GM12873 (cell line): Measurements from ENCODE around the gene MED26.

ENCODE experiments used
- TF ChIP-seq, protein P1 (sequence below): IDR thresholded peaks from 2 replicates; pipeline ENCODE4 v1.5.1; 2012; ENCODE audit warnings: low read depth, mild to moderate bottlenecking, moderate library complexity, low read length, control low read depth; ENCODE audit not compliant: insufficient read depth; ENCODE audit errors: missing control alignments

The MED26 gene, protein sequence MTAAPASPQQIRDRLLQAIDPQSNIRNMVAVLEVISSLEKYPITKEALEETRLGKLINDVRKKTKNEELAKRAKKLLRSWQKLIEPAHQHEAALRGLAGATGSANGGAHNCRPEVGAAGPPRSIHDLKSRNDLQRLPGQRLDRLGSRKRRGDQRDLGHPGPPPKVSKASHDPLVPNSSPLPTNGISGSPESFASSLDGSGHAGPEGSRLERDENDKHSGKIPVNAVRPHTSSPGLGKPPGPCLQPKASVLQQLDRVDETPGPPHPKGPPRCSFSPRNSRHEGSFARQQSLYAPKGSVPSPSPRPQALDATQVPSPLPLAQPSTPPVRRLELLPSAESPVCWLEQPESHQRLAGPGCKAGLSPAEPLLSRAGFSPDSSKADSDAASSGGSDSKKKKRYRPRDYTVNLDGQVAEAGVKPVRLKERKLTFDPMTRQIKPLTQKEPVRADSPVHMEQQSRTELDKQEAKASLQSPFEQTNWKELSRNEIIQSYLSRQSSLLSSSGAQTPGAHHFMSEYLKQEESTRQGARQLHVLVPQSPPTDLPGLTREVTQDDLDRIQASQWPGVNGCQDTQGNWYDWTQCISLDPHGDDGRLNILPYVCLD

DNA sequence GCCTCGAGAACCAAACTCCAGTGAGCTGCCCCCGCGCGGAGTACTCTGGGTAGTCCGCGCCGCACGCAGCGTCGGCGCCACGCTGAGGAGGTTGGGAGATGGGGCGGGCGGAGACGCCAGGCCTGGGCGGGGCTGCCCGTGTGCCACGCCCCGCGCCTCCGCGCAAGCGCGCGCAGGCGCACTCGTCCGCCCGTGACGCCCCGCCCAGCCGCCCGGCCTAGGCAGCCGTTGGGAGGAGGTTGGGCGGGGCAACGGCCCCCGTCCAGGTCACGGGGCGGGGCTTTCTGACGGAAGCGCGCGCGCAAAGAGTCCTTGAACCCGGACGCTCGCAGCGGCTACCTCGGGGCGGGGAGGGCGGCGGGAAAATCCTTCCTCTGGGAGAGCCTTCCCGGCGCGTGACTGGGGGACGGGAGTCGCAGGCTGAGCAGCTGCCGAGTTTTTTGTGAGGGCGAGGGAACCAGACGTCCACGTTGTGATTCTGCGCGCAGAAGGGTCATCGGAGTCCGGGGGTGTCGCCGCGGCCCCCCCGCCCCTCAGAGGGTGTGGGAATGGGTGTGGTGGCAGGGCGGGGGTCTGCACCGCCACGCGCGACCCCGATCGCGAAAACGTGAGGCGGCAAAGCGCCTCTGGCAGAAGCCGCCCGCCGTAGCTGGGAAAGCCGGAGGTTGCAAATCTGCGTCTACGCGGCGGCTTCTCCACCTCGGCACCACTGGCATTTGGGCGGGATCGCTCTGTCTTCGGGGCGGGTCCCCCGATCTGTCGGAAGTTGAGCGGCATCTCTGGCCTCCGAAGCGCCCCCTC lies at the start of gene MED26:
Gene MED26 (minus strand): TSS at position 22 of the 801 bp plus-strand sequence. CDS start 261 bp downstream, outside the sequence.
- TF ChIP-seq, protein P1, sequence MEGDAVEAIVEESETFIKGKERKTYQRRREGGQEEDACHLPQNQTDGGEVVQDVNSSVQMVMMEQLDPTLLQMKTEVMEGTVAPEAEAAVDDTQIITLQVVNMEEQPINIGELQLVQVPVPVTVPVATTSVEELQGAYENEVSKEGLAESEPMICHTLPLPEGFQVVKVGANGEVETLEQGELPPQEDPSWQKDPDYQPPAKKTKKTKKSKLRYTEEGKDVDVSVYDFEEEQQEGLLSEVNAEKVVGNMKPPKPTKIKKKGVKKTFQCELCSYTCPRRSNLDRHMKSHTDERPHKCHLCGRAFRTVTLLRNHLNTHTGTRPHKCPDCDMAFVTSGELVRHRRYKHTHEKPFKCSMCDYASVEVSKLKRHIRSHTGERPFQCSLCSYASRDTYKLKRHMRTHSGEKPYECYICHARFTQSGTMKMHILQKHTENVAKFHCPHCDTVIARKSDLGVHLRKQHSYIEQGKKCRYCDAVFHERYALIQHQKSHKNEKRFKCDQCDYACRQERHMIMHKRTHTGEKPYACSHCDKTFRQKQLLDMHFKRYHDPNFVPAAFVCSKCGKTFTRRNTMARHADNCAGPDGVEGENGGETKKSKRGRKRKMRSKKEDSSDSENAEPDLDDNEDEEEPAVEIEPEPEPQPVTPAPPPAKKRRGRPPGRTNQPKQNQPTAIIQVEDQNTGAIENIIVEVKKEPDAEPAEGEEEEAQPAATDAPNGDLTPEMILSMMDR = no peak

DNA sequence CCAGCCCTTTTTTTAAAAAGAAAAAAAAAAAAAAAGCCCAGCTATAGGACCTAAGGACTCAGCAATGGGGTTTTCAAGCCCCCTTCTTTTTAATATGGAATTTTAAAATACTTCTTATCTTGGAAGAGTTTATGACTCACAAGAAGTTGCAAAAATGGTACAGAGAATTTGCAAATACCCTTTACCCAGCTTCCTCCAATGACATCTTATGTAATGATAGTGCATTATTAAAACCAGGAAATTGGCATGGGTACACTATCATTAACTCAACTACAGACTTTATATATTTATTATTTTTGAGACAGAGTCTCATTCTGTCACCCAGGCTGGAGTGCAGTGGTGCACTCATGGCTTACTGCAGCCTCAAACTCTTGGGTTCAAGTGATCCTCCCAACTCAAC lies 49.1 kb upstream of the MED26 start:
- TF ChIP-seq, protein P1 = no peak

DNA sequence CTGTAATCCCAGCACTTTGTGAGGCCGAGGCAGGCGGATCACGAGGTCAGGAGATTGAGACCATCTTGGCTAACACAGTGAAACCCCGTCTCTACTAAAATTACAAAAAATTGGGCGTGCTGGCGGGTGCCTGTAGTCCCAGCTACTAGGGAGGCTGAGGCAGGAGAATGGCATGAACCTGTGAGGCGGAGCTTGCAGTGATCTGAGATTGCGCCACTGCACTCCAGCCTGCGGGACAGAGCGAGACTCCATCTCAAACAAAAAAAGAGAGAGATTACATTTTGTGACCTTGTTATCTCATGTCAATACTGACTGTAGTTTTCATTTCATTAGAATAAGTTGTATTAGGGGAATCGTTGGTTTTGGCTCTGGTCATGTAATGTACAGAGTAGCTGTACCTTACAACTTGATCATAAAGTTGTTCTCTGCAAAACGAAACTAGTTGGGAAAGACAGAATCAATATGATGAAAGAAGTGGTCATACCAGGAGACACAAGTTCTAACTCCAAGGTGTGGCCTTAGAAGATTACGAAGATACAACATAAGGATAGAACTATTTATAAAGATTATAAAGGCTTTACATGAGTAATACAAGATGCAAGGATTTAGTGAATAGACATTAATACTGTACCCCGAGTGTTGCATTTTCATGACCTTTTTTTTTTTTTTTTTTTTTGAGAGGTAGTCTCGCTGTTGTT lies 48.2 kb upstream of the MED26 start:
- TF ChIP-seq, protein P1 = no peak

DNA sequence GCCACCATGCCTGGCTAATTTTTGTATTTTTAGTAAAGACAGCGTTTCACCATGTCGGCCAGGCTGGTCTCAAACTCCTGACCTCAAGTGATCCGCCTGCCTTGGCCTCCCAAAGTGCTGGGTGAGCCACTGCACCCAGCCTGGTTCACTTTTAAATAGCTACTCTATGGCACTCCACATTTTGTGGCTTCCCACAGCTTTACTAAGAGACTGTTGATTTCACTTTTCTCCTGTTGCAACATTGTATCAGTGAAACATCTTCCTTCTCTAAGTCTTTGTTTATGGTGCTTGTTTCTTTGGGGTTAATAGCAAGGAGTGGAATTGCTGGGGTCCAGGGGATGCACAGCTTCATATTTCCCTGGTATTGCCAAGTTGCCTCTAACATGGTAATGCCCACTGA lies 45.2 kb upstream of the MED26 start:
- TF ChIP-seq, protein P1 = no peak

DNA sequence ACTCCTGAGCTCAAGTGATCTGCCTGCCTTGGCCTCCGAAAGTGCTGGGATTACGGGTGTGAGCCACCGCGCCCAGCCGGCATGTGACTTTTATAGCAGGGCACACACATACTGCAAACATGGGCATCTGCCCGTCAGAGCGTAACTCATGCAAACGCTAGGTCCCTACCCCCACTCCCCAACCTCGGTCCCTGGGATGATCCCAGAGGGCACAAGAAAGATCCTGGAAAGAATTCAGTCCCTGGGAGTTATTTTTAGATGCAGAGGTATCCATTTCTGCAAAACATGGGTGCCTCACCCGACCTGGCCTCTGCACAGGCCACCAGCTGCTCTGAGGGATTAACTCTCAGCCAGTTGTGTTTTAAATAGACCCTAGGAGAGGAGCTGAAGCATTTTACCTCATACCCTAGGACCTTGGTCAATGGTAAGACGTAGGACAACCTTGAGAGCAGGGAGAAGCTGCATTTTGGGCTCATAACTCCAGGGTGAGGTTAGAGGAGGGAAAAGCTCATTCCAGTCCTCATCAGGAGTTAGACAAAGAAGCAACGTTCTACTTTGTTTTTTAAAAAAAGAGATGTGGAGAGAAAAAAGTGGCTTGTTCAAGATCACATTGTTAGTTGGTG lies 43.8 kb upstream of the MED26 start:
- TF ChIP-seq, protein P1 = no peak

DNA sequence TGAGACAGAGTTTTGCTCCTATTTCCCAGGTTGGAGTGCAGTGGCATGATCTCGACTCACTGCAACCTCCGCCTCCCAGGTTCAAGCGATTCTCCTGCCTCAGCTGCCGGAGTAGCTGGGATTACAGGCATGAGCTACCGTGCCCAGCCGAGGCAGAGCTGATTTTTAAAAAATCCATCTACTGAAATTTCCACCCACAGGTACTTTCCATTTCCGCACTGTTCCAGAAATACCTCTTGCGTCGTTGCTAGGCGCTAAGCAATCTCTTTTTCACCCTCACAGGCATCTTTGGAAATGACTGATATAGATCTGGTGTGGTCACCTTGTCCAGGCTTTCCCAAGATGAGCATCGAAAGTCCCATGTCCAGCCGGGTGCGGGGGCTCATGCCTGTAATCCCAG lies 42.3 kb upstream of the MED26 start:
- TF ChIP-seq, protein P1 = no peak

DNA sequence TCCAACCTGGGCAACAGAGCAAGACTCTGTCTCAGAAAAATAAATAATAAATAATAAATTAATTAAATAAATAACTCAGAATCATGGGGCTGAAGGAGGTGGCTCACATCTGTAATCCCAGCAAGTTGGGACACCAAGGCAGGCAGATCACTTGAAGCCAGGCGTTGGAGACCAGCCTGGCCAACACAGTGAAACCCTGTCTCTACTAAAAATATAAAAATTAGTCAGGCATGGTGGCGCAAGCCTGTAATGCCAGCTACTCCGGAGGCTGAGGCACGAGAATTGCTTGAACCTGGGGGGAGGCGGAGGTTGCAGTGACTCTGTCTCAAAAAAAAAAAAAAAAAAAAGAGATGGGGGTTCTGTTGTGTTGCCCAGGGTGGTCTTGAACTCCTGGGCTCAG lies 40.2 kb upstream of the MED26 start:
- TF ChIP-seq, protein P1 = no peak
